MM.1S (cell line): ENCODE results near the gene YWHAG.

Experiments used
- DNase-seq: peaks from one replicate; pipeline ENCODE4 v3.0.0-alpha.2; 2015
- H2AFZ ChIP-seq: fragments of 300-600 bp; sonication (generic); 2 replicates; pipeline ENCODE4 v1.6.0; 2016; ENCODE audit warnings: antibody characterized with exemption, low read length
- H3F3A ChIP-seq: fragments of 300-600 bp; sonication (generic); 2 replicates; pipeline ENCODE4 v1.6.1; 2016; ENCODE audit warnings: mild to moderate bottlenecking, antibody characterized with exemption, low read length, moderate library complexity, mixed read lengths; ENCODE audit not compliant: insufficient read depth
- H3K27ac ChIP-seq: fragments of 300-600 bp; sonication (generic); 2 replicates; pipeline ENCODE4 v1.5.1; 2016; ENCODE audit warnings: mild to moderate bottlenecking, low read length
- H3K27me3 ChIP-seq: fragments of 300-600 bp; sonication (generic); replicated peaks from 2 replicates; pipeline ENCODE4 v1.6.0; 2016; ENCODE audit warnings: low read length; ENCODE audit not compliant: insufficient read depth
- H3K36me3 ChIP-seq: fragments of 300-600 bp; sonication (generic); replicated peaks from 2 replicates; pipeline ENCODE4 v1.6.1; 2016; ENCODE audit warnings: mild to moderate bottlenecking, low read length, mixed read lengths; ENCODE audit not compliant: insufficient read depth
- H3K4me1 ChIP-seq: fragments of 300-600 bp; sonication (generic); 2 replicates; pipeline ENCODE4 v1.6.1; 2016; ENCODE audit warnings: low read length, mixed read lengths
- H3K4me2 ChIP-seq: fragments of 300-600 bp; sonication (generic); 2 replicates; pipeline ENCODE4 v1.6.0; 2016; ENCODE audit warnings: low read depth, low read length
- H3K4me3 ChIP-seq: fragments of 300-600 bp; sonication (generic); 2 replicates; pipeline ENCODE4 v1.5.1; 2016; ENCODE audit warnings: low read length, mixed read lengths
- H3K79me2 ChIP-seq: fragments of 300-600 bp; sonication (generic); 2 replicates; pipeline ENCODE4 v1.6.1; 2016; ENCODE audit warnings: mixed run types, low read length, mixed read lengths
- H3K9ac ChIP-seq: fragments of 300-600 bp; sonication (generic); 2 replicates; pipeline ENCODE4 v1.6.1; 2016; ENCODE audit warnings: low read length, mixed read lengths
- H3K9me2 ChIP-seq: fragments of 300-600 bp; sonication (generic); replicated peaks from 2 replicates; pipeline ENCODE4 v1.6.1; 2016; ENCODE audit warnings: mild to moderate bottlenecking, low read length, mixed read lengths; ENCODE audit not compliant: insufficient read depth
- H3K9me3 ChIP-seq: fragments of 300-600 bp; sonication (generic); replicated peaks from 2 replicates; pipeline ENCODE4 v1.6.1; 2016; ENCODE audit warnings: mild to moderate bottlenecking, low read length, mixed read lengths; ENCODE audit not compliant: insufficient read depth
- H4K20me1 ChIP-seq: fragments of 300-600 bp; sonication (generic); 2 replicates; pipeline ENCODE4 v1.6.1; 2016; ENCODE audit warnings: mild to moderate bottlenecking, low read length, moderate library complexity, mixed read lengths; ENCODE audit not compliant: insufficient read depth
- CTCF ChIP-seq: fragments of 300-600 bp; sonication (generic); IDR thresholded peaks from 2 replicates; pipeline ENCODE4 v1.5.1; 2016; ENCODE audit warnings: antibody characterized with exemption, low read length, mixed read lengths
- EZH2 ChIP-seq: fragments of 300-600 bp; sonication (generic); optimal IDR thresholded peaks from 2 replicates; pipeline ENCODE3; 2017; ENCODE audit warnings: low read depth, mild to moderate bottlenecking, antibody characterized with exemption, low read length, mixed read lengths
- EZH2phosphoT487 ChIP-seq: fragments of 300-600 bp; sonication (generic); IDR thresholded peaks from 2 replicates; pipeline ENCODE4 v1.6.1; 2018; ENCODE audit warnings: antibody characterized with exemption, low read length

The YWHAG gene

GRCh38 chr7:76330261-76330660 is 28.5 kb downstream of the YWHAG start:
- DNase-seq: no peak
- Histone ChIP-seq H3K4me3 (no peak overlapping the region), H3K4me1 (no peaks in the 10 kb centered on the region), H3K27me3 (no peaks in the 10 kb centered on the region), H2AFZ (no peak overlapping the region), H3K79me2 (peaks cover 95% of the 10 kb centered on the region), H3K9me3 (no peaks in the 10 kb centered on the region), H4K20me1 (peaks cover 34% of the 10 kb centered on the region), H3K36me3 (peaks cover 12% of the 10 kb centered on the region; the same call in 1 of the 2 replicates), H3K9me2 (no peaks in the 10 kb centered on the region), H3K4me2 (no peak overlapping the region), H3K27ac (no peak overlapping the region), H3F3A (no peaks in the 10 kb centered on the region), H3K9ac (no peak overlapping the region)
- no peak for TF ChIP-seq EZH2
- TF ChIP-seq EZH2phosphoT487: no peak
- no peak for TF ChIP-seq CTCF

- no peaks in the 10 kb centered on the region for H3K27me3 ChIP-seq
- peaks cover 12% of the 10 kb centered on the region; the same call in 1 of the 2 replicates for H3K36me3 ChIP-seq
- no peaks in the 10 kb centered on the region for H3K9me3 ChIP-seq
- no peak for DNase-seq
- no peaks in the 10 kb centered on the region for H3K9me2 ChIP-seq
- TF ChIP-seq CTCF: no peak
- no peaks in the 10 kb centered on the region for H3F3A ChIP-seq
- no peak overlapping the region for H2AFZ ChIP-seq
- peaks cover 95% of the 10 kb centered on the region for H3K79me2 ChIP-seq
- no peak overlapping the region for H3K4me3 ChIP-seq
- H3K4me2 ChIP-seq: no peak overlapping the region
- peaks cover 32% of the 10 kb centered on the region for H4K20me1 ChIP-seq
- H3K4me1 ChIP-seq: no peaks in the 10 kb centered on the region
- no peak overlapping the region for H3K27ac ChIP-seq
- H3K9ac ChIP-seq: no peak overlapping the region
Observed at GRCh38 chr7:76329479-76329878, 29.3 kb downstream of the YWHAG start.

- Histone ChIP-seq H3K79me2 (peaks cover 92% of the 10 kb centered on the region), H3K4me2 (no peak overlapping the region)
- DNase-seq: no peak
Observed at GRCh38 chr7:76328389-76328788, 30.4 kb downstream of the YWHAG start.

More at GRCh38 chr7:76328389-76328788, 30.4 kb downstream of the YWHAG start:
- no peak overlapping the region for H2AFZ ChIP-seq
- TF ChIP-seq CTCF (no peak), EZH2phosphoT487 (no peak), EZH2 (no peak)
- H4K20me1 ChIP-seq: peaks cover 25% of the 10 kb centered on the region
- peaks cover 12% of the 10 kb centered on the region; the same call in 1 of the 2 replicates for H3K36me3 ChIP-seq
- H3F3A ChIP-seq: no peaks in the 10 kb centered on the region
- no peak overlapping the region for H3K4me3 ChIP-seq
- no peak overlapping the region for H3K27ac ChIP-seq
- no peak overlapping the region for H3K9ac ChIP-seq
- H3K4me1 ChIP-seq: no peaks in the 10 kb centered on the region
- no peaks in the 10 kb centered on the region for H3K9me2 ChIP-seq
- no peaks in the 10 kb centered on the region for H3K9me3 ChIP-seq
- H3K27me3 ChIP-seq: no peaks in the 10 kb centered on the region
